Retinal pigment epithelial cell (primary cell): Measurements from ENCODE around the gene OR8D2.
A peak's percentile ranks its signal among the peaks of the same experiment; 100 is the strongest.

Source experiments
- DNase-seq: peaks from one replicate; pipeline ENCODE4 v3.0.0-alpha.2; 2010; ENCODE audit warnings: low read depth
- H3K4me3 ChIP-seq: 2 replicates; pipeline ENCODE4 v1.5.1; 2011; ENCODE audit warnings: mild to moderate bottlenecking, low read length, control low read depth, moderate library complexity
- CTCF ChIP-seq: conservative IDR thresholded peaks from 2 replicates; pipeline ENCODE4 v1.5.1; 2011; ENCODE audit warnings: low read depth, low read length, control low read depth, inconsistent platforms

The OR8D2 gene

GRCh38 chr11:124329787-124330478, 9.9 kb upstream of the OR8D2 start:
- no peak for DNase-seq
- H3K4me3 ChIP-seq: no peak overlapping the region
- TF ChIP-seq CTCF: no peak

GRCh38 chr11:124327775-124328174, 7.8 kb upstream of the OR8D2 start:
- DNase-seq: no peak
- no peak for TF ChIP-seq CTCF
- no peak overlapping the region for H3K4me3 ChIP-seq

GRCh38 chr11:124322356-124322755, 2.4 kb upstream of the OR8D2 start:
- TF ChIP-seq CTCF: no peak
- DNase-seq: no peak
- no peak overlapping the region for H3K4me3 ChIP-seq

- no peak overlapping the region for H3K4me3 ChIP-seq
- no peak for TF ChIP-seq CTCF
- peak; percentile 30 for DNase-seq
Observed at GRCh38 chr11:124315052-124315451, 4.9 kb downstream of the OR8D2 start.

- no peak for TF ChIP-seq CTCF
- H3K4me3 ChIP-seq: no peak within 1 kb of the TSS
- DNase-seq: no peak
Observed at GRCh38 chr11:124313849-124314248, 6.1 kb downstream of the OR8D2 start, which contains the start of gene OR8D1. Gene OR8D1, minus strand, starts transcription at chr11:124313949. Its CDS starts 3,183 bp downstream, at chr11:124310766.

GRCh38 chr11:124313131-124313530, 6.9 kb downstream of the OR8D2 start:
- no peak overlapping the region for H3K4me3 ChIP-seq
- DNase-seq: no peak
- TF ChIP-seq CTCF: no peak

- H3K4me3 ChIP-seq: no peak overlapping the region
- no peak for TF ChIP-seq CTCF
- DNase-seq: no peak
Observed at GRCh38 chr11:124311670-124312069, 8.3 kb downstream of the OR8D2 start.
